Stomach (tissue), 9 donors: ENCODE data around the gene RARRES2. TPM values are rescaled to one million over a fixed set of nuclear protein-coding genes. Genes with fewer than 3 reads are reported as not detected.

ENCODE experiments used
- DNase-seq, 2 donors: peaks; one replicate each; pipeline versions ENCODE4 v3.0.0 to v3.0.0-alpha.2; 2013 to 2019
- H3K27ac ChIP-seq, 5 donors: fragments of 200-600 bp in 4 of 5; sonication (generic) in 4 of 5; one replicate each; pipeline ENCODE4 v1.5.1; 2013 to 2019; ENCODE audit warnings: mild to moderate bottlenecking in 1 of 5, moderate library complexity in 1 of 5
- H3K27me3 ChIP-seq, 3 donors: fragments of 200-600 bp; sonication (generic); one replicate each; pipeline ENCODE4 v1.5.1; 2017 to 2019; ENCODE audit warnings: mixed run types in 1 of 3
- H3K36me3 ChIP-seq, 4 donors: fragments of 200-600 bp; sonication (generic); 1 replicate in 3 of 4; 2 replicates in 1 of 4; pipeline ENCODE4 v1.5.1; 2016 to 2019
- H3K4me1 ChIP-seq, 4 donors: fragments of 200-600 bp; sonication (generic); one replicate each; pipeline ENCODE4 v1.5.1; 2016 to 2019
- H3K4me3 ChIP-seq, 4 donors: fragments of 200-600 bp; sonication (generic) in 3 of 4; one replicate each; pipeline ENCODE4 v1.5.1; 2016 to 2019; ENCODE audit warnings: mild to moderate bottlenecking in 1 of 4
- H3K9me3 ChIP-seq, 4 donors: fragments of 200-600 bp; sonication (generic); one replicate each; pipeline ENCODE4 v1.5.1; 2016 to 2019
- CTCF ChIP-seq, 7 experiments: fragments of 450-650 bp in 4 of 7; fragments of 200-600 bp in 3 of 7; sonication (generic) in 3 of 7; IDR thresholded peaks; one replicate each; pipeline ENCODE4 v1.5.1; 2016 to 2019; ENCODE audit warnings: antibody characterized with exemption in 7 of 7, control low read depth in 2 of 7, mild to moderate bottlenecking in 1 of 7
- EP300 ChIP-seq: sonication (generic); formaldehyde crosslinking; IDR thresholded peaks from one replicate; pipeline ENCODE4 v1.6.1; 2017; ENCODE audit warnings: antibody characterized with exemption
- POLR2A ChIP-seq, 4 donors: fragments of 450-650 bp; IDR thresholded peaks; one replicate each; pipeline ENCODE4 v1.6.1; 2016; ENCODE audit warnings: antibody characterized with exemption in 4 of 4, control low read depth in 2 of 4, mild to moderate bottlenecking in 1 of 4, moderate library complexity in 1 of 4
- POLR2AphosphoS5 ChIP-seq, 3 donors: sonication (generic); formaldehyde crosslinking; IDR thresholded peaks; one replicate each; pipeline ENCODE4 v1.6.1; 2016; ENCODE audit warnings: antibody characterized with exemption in 3 of 3
- WGBS, 5 donors: extraction: QIAGEN DNeasy Blood & Tissue Kit in 3 of 5; methylation state at CpG; one replicate each; pipeline versions ENCODE4 v1.1.5 to v1.1.7; 2013 to 2018; 5-methylcytosine and 5-hydroxymethylcytosine counted together
- intact Hi-C: fragments of 100-400 bp; cut with DNase I; formaldehyde crosslinking; loops from one replicate; pipeline ENCODE4 v1.15.1; 2023; ENCODE audit warnings: low total_unique reads
- polyA plus RNA-seq, 3 donors: library from polyadenylated mRNA; stranded (reverse); fragments of 200-250 nt; gene quantifications; one replicate each; pipeline ENCODE4 v1.2.3, GENCODE V29; 2013
- total RNA-seq, 5 donors: library from RNA; depleted of rRNA; stranded (reverse); fragments of >200 nt; gene quantifications; one replicate each; pipeline versions ENCODE4 v1.1.0 to v1.2.3, GENCODE V29; 2014 to 2016
- donor health status: healthy with polysubstance abuse.
- donor health status: Bipolar disorder and iron deficiency.
- donor health status: healthy.

RARRES2 gene
- total and polyA plus RNA-seq, 8 donors, result 33.5 to 244 (median 126) TPM

GRCh38 chr7:150357270-150357669 is 15.8 kb upstream of the RARRES2 start:
- DNase-seq, result peak in 1 of 2 donors; percentile 61
- Histone ChIP-seq H3K27me3 (no peaks in the 10 kb centered on the region), H3K9me3 (no peaks in the 10 kb centered on the region), H3K27ac (peak overlapping the region in 1 of 5 donors; percentile 28), H3K36me3 (no peaks in the 10 kb centered on the region), H3K4me3 (no peak overlapping the region), H3K4me1 (peaks cover 0 to 33% (median 9%) of the 10 kb centered on the region in 4 donors)
- TF ChIP-seq POLR2AphosphoS5 (IDR thresholded peaks at IDR 0.05) (no peak), EP300 (no peak), POLR2A (IDR thresholded peaks at IDR 0.05) (no peak), CTCF (IDR thresholded peaks at IDR 0.05) (no peak)
- intact Hi-C loops, result no loop called here
- 52 to 75% (median 66%) methylated on average over 9 of the region's 9 CpGs for WGBS, 5 donors

GRCh38 chr7:150356265-150356897 is 15.0 kb upstream of the RARRES2 start:
- no peaks in the 10 kb centered on the region for H3K27me3 ChIP-seq
- H3K4me1 ChIP-seq, result peaks cover 0 to 40% (median 12%) of the 10 kb centered on the region in 4 donors
- no peaks in the 10 kb centered on the region for H3K36me3 ChIP-seq
- H3K9me3 ChIP-seq, result no peaks in the 10 kb centered on the region
- no peak overlapping the region for H3K4me3 ChIP-seq
- H3K27ac ChIP-seq, result peak overlapping the region in 2 of 5 donors; percentile 46 to 68
- intact Hi-C loops, result no loop called here
- DNase-seq, result peak in 1 of 2 donors; percentile 67
- TF ChIP-seq CTCF (IDR thresholded peaks at IDR 0.05), result peak in 3 of 7 experiments; percentile 50 to 61 (median 58)
- TF ChIP-seq POLR2AphosphoS5 (IDR thresholded peaks at IDR 0.05), result no peak
- WGBS, 5 donors, result 31 to 44% (median 39%) methylated on average over 6 of the region's 6 CpGs

GRCh38 chr7:150355666-150356059 is 14.2 kb upstream of the RARRES2 start:
- peak in 1 of 2 donors; percentile 25 for DNase-seq
- H3K4me1 ChIP-seq, result peaks cover 0 to 40% (median 12%) of the 10 kb centered on the region in 4 donors
- no peaks in the 10 kb centered on the region for H3K27me3 ChIP-seq
- TF ChIP-seq POLR2A (IDR thresholded peaks at IDR 0.05) (no peak), POLR2AphosphoS5 (IDR thresholded peaks at IDR 0.05) (no peak), EP300 (no peak), CTCF (IDR thresholded peaks at IDR 0.05) (no peak)
- no peaks in the 10 kb centered on the region for H3K36me3 ChIP-seq
- intact Hi-C loops, result no loop called here
- H3K4me3 ChIP-seq, result no peak overlapping the region
- no peaks in the 10 kb centered on the region for H3K9me3 ChIP-seq
- 61 to 81% (median 67%) methylated on average over 1 of the region's 1 CpG for WGBS, 5 donors
- peak overlapping the region in 4 of 5 donors; percentile 46 to 68 (median 58) for H3K27ac ChIP-seq

GRCh38 chr7:150351587-150352194 is 10.3 kb upstream of the RARRES2 start:
- intact Hi-C loops, result no loop called here
- H3K4me1 ChIP-seq, result peaks cover 0 to 27% (median 12%) of the 10 kb centered on the region in 4 donors
- no peak for DNase-seq
- WGBS, 5 donors, result 59 to 72% (median 64%) methylated on average over 8 of the region's 8 CpGs
- no peaks in the 10 kb centered on the region for H3K36me3 ChIP-seq
- peak overlapping the region in 1 of 5 donors; percentile 10 for H3K27ac ChIP-seq
- H3K27me3 ChIP-seq, result no peaks in the 10 kb centered on the region
- no peaks in the 10 kb centered on the region for H3K9me3 ChIP-seq
- no peak overlapping the region for H3K4me3 ChIP-seq
- TF ChIP-seq CTCF (IDR thresholded peaks at IDR 0.05) (no peak), POLR2AphosphoS5 (IDR thresholded peaks at IDR 0.05) (no peak), EP300 (no peak), POLR2A (IDR thresholded peaks at IDR 0.05) (no peak)
